Inflammatory macrophage treated with lipopolysaccharide for 1 hour (primary cell): ENCODE results near the gene GADD45A.
"Not testable (repeated sequence)": the region's sequence is repeated elsewhere in the genome, so short reads cannot be mapped to it uniquely, and the experiment has no call there.

Source experiments
- DNase-seq, 2 donors: peaks; one replicate each; pipeline ENCODE4 v3.0.0-alpha.2; 2020 to 2022

Gene GADD45A

DNA sequence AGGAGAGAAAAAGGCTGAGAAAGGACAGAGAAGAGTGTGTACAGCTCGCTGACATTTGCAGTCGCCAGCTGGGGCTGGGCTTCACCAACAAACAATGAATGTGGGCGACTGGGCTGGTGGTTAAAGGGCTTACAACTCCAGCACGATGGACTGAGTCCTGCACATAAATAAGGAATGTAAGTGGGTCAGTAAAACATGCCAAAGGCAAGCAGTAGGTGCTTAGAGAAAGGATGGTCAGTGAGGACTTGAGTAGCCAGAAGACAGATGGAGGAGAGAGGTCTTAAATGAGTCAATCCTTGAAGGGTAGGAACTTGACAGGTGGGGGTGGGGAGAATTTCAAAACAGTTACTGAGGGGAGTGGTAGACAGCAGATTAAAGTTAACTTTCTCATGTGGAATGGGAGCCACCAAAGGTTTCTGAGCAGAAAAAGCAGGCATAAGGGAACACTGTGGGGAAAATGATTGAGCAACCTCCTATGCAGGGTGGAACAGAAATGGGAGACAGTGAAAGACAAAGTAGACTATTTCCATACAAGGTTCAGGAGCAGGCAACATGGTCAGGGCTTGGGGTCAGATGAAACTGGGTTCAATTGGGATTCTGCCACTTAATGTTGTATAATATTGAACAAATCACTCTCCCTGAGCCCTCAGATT, 37.4 kb downstream of the GADD45A start:
- DNase-seq = no peak

DNA sequence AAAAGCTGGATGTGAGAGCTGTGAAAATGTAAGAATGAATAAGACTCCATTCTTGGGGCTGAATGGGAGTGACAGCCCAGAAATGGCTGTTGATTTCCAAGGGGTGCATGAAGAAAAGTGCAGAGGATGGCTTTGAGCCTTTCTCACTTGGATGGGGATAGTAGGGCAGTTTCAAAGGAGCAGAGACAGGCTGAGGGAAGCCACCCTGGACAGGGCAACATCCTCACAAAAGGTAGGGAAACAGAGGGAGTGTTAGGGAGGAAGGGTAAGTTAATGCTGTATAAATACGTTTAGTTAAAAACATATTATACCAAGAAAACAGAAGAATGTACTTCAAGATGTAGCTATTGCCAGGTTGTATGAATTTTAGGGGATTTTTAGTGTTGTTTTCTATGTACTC, 38.1 kb downstream of the GADD45A start:
- no peak for DNase-seq

DNA sequence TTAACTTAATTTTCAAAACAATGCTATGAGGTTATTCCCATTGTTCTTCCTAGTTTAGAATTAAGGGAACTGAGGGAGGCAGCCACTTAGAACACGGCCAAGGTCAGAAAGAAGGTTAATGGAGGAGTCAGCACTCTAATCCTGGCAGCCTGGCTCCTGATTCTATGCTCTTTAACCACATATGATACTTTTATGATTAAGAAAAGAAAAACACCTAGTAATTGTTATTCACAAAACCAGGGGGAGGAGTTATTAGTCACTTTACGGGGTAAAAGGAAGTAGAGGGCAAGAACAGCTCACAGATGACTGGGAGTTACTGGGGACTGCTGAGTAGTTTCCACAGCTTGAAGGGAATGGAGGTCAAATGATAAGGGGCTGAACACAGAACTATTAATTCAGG, 38.6 kb downstream of the GADD45A start:
- peak; percentile 72 to 86 for DNase-seq

DNA sequence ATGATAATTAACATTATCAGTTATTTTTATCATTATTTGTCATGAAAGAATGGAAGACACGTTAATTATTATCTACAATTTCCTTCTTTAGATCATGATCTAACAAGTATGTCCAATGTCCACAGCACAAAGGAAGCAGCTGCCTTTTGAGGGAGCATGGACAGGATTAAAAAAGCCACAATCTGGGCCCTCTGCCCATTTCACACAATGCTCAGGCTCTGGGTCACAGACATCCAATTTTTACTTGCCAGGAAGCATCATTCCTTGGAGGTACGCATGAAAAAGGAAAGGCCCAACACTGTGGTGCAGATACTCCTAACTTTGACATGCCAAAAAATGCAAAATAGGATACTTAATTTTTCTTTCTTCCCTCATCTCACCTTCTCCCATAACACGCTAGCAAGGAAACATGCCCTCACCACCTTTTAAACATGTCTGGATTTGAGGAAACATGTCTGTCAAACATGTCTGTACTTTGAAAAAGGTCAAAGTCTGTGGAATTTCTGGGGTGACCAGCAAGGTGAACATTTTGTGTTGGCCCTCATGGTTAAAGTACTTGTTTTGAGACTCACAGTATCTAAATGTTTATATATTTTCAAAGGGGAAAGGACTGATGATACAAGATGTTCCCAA, 40.0 kb downstream of the GADD45A start:
- DNase-seq = no peak

DNA sequence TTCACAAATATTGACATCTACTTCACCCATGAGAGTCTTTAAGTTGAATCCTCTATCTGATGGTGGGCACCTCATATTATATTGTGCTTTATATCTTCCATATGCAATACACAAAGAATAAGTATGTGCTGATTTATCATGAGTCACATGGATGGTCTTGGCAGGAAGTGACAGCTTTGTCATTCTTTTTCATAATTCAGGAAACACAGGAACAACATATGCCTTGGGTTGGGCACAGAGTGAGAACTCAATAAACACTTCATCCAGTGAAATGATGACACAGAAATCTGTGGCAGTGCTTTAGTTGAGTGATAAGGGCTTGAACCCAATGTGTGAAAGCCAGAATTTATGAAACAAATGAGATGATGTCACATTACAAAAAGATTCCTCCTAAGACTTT, 41.2 kb downstream of the GADD45A start:
- peak; percentile 72 to 80 for DNase-seq

DNA sequence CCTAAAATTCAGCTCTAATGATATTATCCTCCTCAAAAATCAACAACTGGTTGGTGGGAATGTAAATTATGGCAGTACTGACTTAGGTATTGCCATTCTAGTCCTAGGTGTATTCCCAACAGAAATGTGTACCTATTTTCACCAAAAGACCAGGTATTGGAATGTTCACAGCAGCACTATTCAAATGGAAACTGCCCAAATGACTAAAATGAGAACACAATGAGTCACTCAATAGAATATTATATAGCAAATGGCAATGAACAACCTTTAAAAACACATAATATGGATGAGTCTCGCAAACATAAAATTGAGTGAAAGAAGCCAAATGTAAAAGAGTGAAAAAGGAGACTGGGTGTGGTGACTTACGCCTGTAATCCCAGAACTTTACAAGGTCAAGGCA, 44.9 kb downstream of the GADD45A start:
- DNase-seq = no peak

DNA sequence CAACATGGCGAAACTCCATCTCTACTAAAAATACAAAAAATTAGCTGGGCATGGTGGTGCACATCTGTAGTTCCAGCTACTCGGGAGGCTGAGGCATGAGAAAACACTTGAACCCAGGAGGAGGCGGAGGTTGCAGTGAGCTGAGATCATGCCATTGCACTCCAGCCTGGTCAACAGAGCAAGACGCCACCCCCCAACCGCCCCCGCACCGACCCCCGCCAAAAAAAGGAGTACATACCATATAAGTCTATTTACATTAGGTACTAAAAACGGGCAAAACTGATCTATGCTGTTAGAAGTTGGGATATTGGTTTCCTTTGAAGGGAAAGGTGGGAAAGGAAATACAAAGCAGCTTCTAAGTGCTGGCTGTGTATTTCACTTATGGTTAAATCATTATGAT, 45.3 kb downstream of the GADD45A start:
- DNase-seq = not testable (repeated sequence)

DNA sequence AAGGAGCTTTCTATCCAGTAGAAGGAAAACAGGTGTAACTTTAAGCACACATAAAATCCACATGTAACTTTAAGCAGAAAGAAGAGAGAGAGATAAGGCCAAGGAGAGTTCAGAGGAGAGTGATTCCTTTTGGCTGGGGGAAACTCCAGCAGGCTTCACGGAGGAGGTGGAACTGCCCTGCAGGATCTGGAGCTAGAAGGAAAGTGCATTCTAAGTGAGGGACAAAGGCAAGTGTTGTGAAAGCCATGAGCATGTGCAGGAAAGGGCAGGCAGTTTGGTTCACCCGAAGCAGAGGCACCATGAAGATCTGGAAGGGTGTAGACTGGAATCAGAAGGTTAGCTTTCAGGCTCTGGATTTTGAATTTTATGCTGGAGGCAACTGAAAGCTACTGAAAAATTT, 46.3 kb downstream of the GADD45A start:
- DNase-seq = no peak

DNA sequence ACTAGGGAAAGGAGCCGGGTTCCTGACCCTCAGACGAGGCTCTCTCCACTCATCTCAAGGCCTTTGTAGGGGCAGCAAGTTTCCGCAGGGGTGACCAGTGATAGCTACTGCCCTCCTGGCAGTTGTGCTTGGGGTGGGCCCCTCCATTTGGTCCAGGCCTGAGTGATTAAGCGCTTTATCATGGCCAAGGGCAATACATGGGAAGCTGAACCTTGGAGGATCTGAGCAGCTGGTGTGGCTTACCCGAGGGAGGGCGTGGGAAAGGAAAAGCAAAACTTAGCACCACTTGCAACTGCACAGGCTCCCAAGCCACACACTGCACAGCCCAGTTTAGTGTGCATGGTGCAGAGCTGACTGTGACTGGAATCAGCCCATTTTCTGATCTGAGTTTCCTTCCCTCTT, 47.8 kb downstream of the GADD45A start:
- DNase-seq = peak; percentile 65 to 75

DNA sequence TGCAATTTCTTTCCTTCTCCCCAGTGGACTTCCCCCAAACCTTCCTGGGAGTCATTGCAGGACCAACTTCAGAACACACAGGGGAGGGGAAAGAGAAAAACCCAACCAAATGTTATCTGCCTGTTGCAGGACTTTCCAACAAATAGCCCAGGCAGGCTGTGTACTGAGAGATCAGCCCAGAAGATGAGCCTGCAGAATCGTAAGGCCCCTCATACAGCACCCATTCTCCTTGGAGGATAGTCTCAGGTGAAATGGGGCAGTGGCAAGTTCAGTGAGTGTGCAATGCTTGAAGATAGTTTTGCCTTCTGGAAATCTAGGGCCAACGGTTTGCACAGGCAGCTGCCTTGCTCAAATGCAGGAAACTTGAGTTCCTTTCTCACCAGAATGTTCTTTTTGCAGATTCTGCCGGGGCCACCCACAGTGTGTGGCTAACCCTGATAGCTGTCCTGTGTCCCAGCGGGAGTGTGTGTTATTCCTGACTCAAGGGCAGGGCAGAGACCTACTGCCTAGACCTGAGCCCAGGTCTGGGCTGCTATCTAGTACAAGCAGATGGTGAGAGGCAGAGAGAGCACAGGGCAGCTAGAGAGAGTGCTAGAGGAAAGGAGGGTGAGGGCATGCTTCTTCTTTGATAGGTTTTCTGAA, 48.8 kb downstream of the GADD45A start:
- DNase-seq = peak; percentile 75 to 76

DNA sequence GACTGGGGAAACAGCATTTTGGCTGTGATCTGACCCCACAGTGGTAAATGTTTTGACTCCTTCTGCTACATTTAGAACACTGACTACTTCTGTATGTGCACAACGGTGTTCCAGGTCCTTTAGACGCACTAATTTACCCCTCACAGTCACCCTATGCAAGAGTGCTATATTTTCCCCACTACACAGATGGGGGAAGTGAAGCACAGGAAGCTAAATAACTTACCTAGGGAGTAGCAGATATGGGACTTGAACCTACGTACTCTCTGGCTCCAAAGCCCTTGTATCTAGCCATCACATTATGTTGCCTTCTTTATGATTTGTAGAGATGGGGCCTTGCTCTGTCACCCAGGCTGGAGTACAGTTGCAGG, 49.3 kb downstream of the GADD45A start:
- DNase-seq = no peak

DNA sequence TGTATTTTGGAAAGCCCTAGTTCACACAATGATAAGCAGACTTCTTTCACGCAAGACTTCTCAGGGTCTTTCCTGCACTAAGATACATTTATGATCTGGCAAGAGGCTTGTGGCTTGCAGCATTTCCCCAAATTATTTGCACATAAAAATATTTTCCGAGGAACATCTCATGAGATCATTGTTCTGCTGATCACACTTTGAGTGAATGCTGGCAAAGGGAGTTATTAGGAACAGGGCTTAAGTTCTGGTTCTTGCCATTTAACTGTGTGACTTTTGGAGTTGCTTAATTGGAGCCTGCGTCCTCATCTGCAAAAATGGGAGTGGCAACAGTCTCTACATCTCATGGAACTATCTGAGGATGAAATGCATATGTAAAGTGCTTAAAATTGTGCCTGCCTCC, 50.2 kb downstream of the GADD45A start:
- DNase-seq = peak; percentile 72 to 84

DNA sequence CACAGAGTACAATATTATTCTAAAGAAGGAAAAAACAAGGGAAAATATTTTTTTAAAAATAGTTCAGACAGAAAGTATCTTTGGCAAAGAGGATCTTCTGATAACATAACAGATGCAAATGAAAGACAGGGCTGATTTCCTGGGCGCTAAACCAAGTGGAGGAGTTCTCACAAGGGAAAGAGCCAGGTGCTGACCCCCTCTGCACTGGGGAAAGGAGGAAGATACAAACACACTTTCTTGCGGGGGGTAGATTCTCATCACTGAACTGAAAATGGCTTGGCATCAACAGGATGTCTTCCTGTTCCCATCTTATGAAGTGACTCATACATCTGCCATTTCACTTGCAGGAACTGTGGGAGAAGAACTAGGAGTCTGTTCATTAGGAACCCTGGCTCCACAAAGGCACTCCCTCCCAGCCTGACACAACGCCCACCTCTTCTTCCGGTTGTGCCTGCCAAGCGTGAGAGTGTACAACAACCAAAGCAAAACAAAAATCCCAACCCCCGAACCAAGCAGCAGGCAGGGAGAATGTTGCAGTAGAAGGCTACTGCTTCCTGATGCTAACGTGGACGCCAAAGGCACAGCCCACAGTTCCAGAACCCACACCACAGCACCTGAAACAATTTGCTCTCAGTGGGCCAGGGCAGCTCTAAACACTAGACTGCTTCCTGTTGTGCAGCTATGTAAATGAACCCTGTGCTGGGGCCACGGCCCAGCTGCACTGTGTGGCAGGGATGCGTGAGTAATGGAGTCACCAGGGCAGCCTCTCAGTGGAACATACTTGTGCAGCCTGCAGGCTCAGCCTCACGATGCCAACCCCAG, 51.0 kb downstream of the GADD45A start:
- DNase-seq = peak in 1 of 2 donors; percentile 47

DNA sequence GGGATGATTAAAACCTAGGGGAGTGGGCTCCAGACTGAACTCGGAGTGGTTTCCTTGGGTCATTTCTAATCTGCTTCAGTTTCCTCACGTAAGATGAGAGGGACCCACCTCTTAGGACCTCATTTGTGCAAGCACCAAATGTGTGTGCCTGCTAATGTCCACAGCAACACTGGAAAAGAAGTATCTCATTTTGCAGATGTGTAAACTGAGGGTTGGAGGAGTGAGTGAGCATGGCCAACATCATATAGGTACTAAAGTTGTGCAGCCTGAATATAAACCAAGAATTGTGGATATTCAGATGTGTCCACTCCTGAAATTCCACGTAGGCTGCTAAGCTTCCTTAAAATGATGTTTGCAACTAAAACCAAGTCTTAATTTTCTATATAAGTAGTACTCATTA, 51.7 kb downstream of the GADD45A start:
- no peak for DNase-seq

DNA sequence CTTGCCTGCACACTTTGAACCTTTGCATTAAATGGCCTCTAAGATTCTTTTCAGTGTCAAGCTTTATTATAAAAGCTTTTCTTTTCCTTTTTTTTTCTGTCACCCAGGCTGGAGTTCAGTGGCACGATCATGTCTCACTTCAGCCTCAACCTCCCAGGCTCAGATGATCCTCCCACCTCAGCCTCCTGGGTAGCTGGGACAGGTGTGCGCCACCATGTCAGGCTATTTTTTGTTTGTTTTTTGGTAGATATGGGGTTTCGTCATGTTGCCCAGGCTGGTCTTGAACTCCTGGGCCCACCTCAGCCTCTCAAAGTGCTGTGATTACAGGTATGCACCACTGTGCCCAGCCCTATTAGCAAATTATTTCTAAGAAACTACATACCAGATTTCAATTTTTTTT, 52.9 kb downstream of the GADD45A start:
- DNase-seq = no peak
